ENCODE measurements around the gene CASKIN2. TPM values are rescaled to one million over a fixed set of nuclear protein-coding genes. Genes with fewer than 3 reads are reported as not detected.
"Not testable (repeated sequence)": the region's sequence is repeated elsewhere in the genome, so short reads cannot be mapped to it uniquely, and the experiment has no call there.

The CASKIN2 gene
- polyA plus RNA-seq, 3 donors = 0.33 TPM; not detected in 2

DNA sequence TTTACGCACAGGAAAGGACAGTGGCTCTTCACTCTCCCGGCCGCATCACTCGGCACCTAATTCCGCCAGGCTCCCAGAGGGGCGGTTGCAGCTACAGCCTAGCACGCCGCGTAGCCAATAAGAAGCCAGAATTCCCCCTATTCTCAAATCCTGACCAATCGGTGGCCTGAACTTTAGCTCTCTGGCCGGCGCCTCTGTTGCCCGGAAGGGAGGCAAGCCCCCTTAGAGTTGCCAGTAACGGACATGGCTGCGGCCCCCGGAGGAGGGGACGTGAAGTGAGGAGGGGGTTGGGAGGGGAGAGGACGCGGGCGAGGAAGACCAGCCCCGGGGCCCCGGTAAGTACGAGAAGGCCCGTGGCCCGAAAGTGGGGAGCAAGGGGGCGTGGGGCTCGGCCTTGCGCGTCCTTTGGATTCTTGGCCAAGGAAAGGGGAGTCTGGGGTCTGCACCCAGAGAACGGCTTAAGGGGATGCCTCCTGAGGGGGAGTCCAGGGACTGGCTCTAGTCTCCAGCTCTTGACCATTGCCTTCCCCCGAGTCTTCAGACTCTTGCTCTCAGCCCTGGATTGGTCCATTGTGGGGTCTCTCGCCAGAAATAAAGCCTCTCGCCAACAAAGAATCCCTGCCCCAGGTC lies 58.8 kb downstream of the CASKIN2 start, which contains the start of gene TMEM94:
Gene TMEM94 (plus strand): TSS at position 219 of the 630 bp plus-strand sequence. CDS start 15,271 bp downstream, outside the sequence.
- peaks cover 23% of the 10 kb centered on the region for H3K79me2 ChIP-seq (ENCODE audit: insufficient read depth, low read length)
- peaks cover 35 to 42% of the 10 kb centered on the region in 2 donors for H3K4me1 ChIP-seq (ENCODE audit: control insufficient read depth in 1 of 2, insufficient read depth in 2 of 2, low read length in 2 of 2)
- peak within 1 kb of the TSS; percentile 74 to 89 for H3K27ac ChIP-seq (ENCODE audit: low read depth in 1 of 2, low read length in 2 of 2)
- H3K4me3 ChIP-seq (replicated peaks in 1 of 3; ENCODE audit: low read depth in 2 of 3, low read length in 3 of 3) = peak within 1 kb of the TSS; percentile 73 to 89 (median 84)
- no peaks in the 10 kb centered on the region for H3K9me3 ChIP-seq (replicated peaks in 1 of 2; ENCODE audit: control insufficient read depth in 1 of 2, insufficient read depth in 1 of 2, low read length in 2 of 2)
- Mint-ChIP-seq H3K36me3 (peaks cover 0 to 2% of the 10 kb centered on the region in 2 donors), H3K27me3 (ENCODE audit: low read depth in 3 of 3) (peaks cover 0 to 2% (median 2%) of the 10 kb centered on the region in 3 donors), H3K4me3 (peak within 1 kb of the TSS; percentile 89 to 96), H3K4me1 (peaks cover 46% of the 10 kb centered on the region), H3K27ac (peak within 1 kb of the TSS; percentile 87 to 95 (median 94)), H3K9me3 (no peaks in the 10 kb centered on the region)
- peak within 1 kb of the TSS; percentile 92 for H3K4me2 ChIP-seq (replicated peaks; ENCODE audit: extremely low read depth, low read length, poor library complexity, severe bottlenecking)
- no peaks in the 10 kb centered on the region for H4K20me1 ChIP-seq (ENCODE audit: insufficient read depth, low read length)
- 0% methylated on average over 30 of the region's 33 CpGs for WGBS (ENCODE audit: insufficient coverage)
- no peak for TF ChIP-seq CTCF (IDR thresholded peaks at IDR 0.05)
- peak within 1 kb of the TSS; percentile 90 for H3K9ac ChIP-seq (ENCODE audit: insufficient read depth, low read length, poor library complexity, severe bottlenecking)
- peak; percentile 95 to 98 (median 97) for DNase-seq
- H2AFZ ChIP-seq (ENCODE audit: insufficient read depth, low read depth, low read length, poor library complexity, severe bottlenecking) = peak within 1 kb of the TSS; percentile 96
- H3K27me3 ChIP-seq (ENCODE audit: control insufficient read depth in 2 of 2, insufficient read depth in 2 of 2, low read length in 2 of 2) = no peaks in the 10 kb centered on the region
- no peaks in the 10 kb centered on the region for H3K36me3 ChIP-seq (replicated peaks in 1 of 2; ENCODE audit: control insufficient read depth in 1 of 2, insufficient read depth in 2 of 2, low read length in 2 of 2)
- intact Hi-C loops (cut with micrococcal nuclease) = loop anchor here in 1 of 2 donors (5.0 kb wide), 1 partner anchor 61 kb away; the partner anchor contains the start of genes CASKIN2 and TSEN54

DNA sequence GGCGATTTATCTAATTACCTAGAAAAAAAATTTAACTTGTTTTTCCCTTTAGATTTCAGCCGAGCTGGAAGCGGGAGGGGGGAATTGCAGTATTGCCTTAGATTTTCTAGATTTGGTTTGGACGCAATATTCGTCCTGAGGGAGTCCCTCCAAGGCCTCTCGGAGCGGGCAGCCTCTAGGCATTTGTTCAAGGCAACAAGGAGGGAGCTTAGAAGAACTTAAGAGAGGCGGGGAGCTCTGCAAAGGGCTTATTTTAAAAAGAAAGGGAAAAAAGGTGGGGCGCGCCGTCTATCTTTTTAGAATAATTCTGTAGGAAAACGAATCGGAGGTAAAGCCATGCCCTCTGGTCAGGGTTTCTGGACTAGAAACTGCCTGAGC lies 59.3 kb downstream of the CASKIN2 start:
- Histone ChIP-seq H3K79me2 (ENCODE audit: insufficient read depth, low read length) (peaks cover 23% of the 10 kb centered on the region), H3K36me3 (replicated peaks in 1 of 2; ENCODE audit: control insufficient read depth in 1 of 2, insufficient read depth in 2 of 2, low read length in 2 of 2) (no peaks in the 10 kb centered on the region), H3K9ac (ENCODE audit: insufficient read depth, low read length, poor library complexity, severe bottlenecking) (peak overlapping the region; percentile 90), H4K20me1 (ENCODE audit: insufficient read depth, low read length) (no peaks in the 10 kb centered on the region), H3K4me2 (replicated peaks; ENCODE audit: extremely low read depth, low read length, poor library complexity, severe bottlenecking) (peak overlapping the region; percentile 92), H3K27ac (ENCODE audit: low read depth in 1 of 2, low read length in 2 of 2) (peak overlapping the region; percentile 74 to 89), H3K4me3 (replicated peaks in 1 of 3; ENCODE audit: low read depth in 2 of 3, low read length in 3 of 3) (peak overlapping the region; percentile 73 to 89 (median 84)), H3K4me1 (ENCODE audit: control insufficient read depth in 1 of 2, insufficient read depth in 2 of 2, low read length in 2 of 2) (peaks cover 35 to 42% of the 10 kb centered on the region in 2 donors), H2AFZ (ENCODE audit: insufficient read depth, low read depth, low read length, poor library complexity, severe bottlenecking) (peak overlapping the region; percentile 96), H3K27me3 (ENCODE audit: control insufficient read depth in 2 of 2, insufficient read depth in 2 of 2, low read length in 2 of 2) (no peaks in the 10 kb centered on the region), H3K9me3 (replicated peaks in 1 of 2; ENCODE audit: control insufficient read depth in 1 of 2, insufficient read depth in 1 of 2, low read length in 2 of 2) (no peaks in the 10 kb centered on the region)
- DNase-seq = no peak
- Mint-ChIP-seq H3K4me1 (peaks cover 46% of the 10 kb centered on the region), H3K27ac (peak overlapping the region; percentile 87 to 95 (median 94)), H3K27me3 (ENCODE audit: low read depth in 3 of 3) (peaks cover 0 to 2% (median 2%) of the 10 kb centered on the region in 3 donors), H3K36me3 (peaks cover 0 to 2% of the 10 kb centered on the region in 2 donors), H3K9me3 (no peaks in the 10 kb centered on the region), H3K4me3 (peak overlapping the region; percentile 89 to 96)
- intact Hi-C loops (cut with micrococcal nuclease) = loop anchor here in 1 of 2 donors (5.0 kb wide), 1 partner anchor 61 kb away; the partner anchor contains the start of genes CASKIN2 and TSEN54
- TF ChIP-seq CTCF (IDR thresholded peaks at IDR 0.05) = no peak
- WGBS (ENCODE audit: insufficient coverage) = 4% methylated on average over 10 of the region's 13 CpGs

GRCh38 chr17:75454672-75455071 lies 60.7 kb downstream of the CASKIN2 start:
- not testable (repeated sequence) for H3K27ac ChIP-seq (ENCODE audit: low read depth in 1 of 2, low read length in 2 of 2); H3K4me3 ChIP-seq (replicated peaks in 1 of 3; ENCODE audit: low read depth in 2 of 3, low read length in 3 of 3); H3K27ac Mint-ChIP-seq; H3K27me3 Mint-ChIP-seq (ENCODE audit: low read depth in 3 of 3); H3K9ac ChIP-seq (ENCODE audit: insufficient read depth, low read length, poor library complexity, severe bottlenecking); H3K36me3 Mint-ChIP-seq; H3K9me3 Mint-ChIP-seq; H4K20me1 ChIP-seq (ENCODE audit: insufficient read depth, low read length); H3K4me3 Mint-ChIP-seq; H2AFZ ChIP-seq (ENCODE audit: insufficient read depth, low read depth, low read length, poor library complexity, severe bottlenecking); H3K4me2 ChIP-seq (replicated peaks; ENCODE audit: extremely low read depth, low read length, poor library complexity, severe bottlenecking); H3K27me3 ChIP-seq (ENCODE audit: control insufficient read depth in 2 of 2, insufficient read depth in 2 of 2, low read length in 2 of 2); H3K36me3 ChIP-seq (replicated peaks in 1 of 2; ENCODE audit: control insufficient read depth in 1 of 2, insufficient read depth in 2 of 2, low read length in 2 of 2); H3K9me3 ChIP-seq (replicated peaks in 1 of 2; ENCODE audit: control insufficient read depth in 1 of 2, insufficient read depth in 1 of 2, low read length in 2 of 2); DNase-seq
- H3K79me2 ChIP-seq (ENCODE audit: insufficient read depth, low read length) = peaks cover 18% of the 10 kb centered on the region
- intact Hi-C loops (cut with micrococcal nuclease) = loop anchor here in 1 of 2 donors (5.0 kb wide), 1 partner anchor 63 kb away; the partner anchor contains the start of genes CASKIN2 and TSEN54
- peaks cover 24 to 30% of the 10 kb centered on the region in 2 donors for H3K4me1 ChIP-seq (ENCODE audit: control insufficient read depth in 1 of 2, insufficient read depth in 2 of 2, low read length in 2 of 2)
- peaks cover 34% of the 10 kb centered on the region for H3K4me1 Mint-ChIP-seq
- WGBS (ENCODE audit: insufficient coverage) = no CpG with 5 or more reads among the region's 3 CpGs

All from CD14-positive monocyte (primary cell).